HG03469 (cell line): ENCODE results near the gene F2R.
"Not testable (repeated sequence)": the region's sequence is repeated elsewhere in the genome, so short reads cannot be mapped to it uniquely, and the experiment has no call there.

Experiments
- ATAC-seq: cut with Tn5 transposase; IDR thresholded peaks from one replicate; pipeline ENCODE4 v1.9.1; 2021; ENCODE audit warnings: mild to moderate bottlenecking, moderate library complexity, moderate number of reproducible peaks; ENCODE audit not compliant: unreplicated experiment

F2R gene

DNA sequence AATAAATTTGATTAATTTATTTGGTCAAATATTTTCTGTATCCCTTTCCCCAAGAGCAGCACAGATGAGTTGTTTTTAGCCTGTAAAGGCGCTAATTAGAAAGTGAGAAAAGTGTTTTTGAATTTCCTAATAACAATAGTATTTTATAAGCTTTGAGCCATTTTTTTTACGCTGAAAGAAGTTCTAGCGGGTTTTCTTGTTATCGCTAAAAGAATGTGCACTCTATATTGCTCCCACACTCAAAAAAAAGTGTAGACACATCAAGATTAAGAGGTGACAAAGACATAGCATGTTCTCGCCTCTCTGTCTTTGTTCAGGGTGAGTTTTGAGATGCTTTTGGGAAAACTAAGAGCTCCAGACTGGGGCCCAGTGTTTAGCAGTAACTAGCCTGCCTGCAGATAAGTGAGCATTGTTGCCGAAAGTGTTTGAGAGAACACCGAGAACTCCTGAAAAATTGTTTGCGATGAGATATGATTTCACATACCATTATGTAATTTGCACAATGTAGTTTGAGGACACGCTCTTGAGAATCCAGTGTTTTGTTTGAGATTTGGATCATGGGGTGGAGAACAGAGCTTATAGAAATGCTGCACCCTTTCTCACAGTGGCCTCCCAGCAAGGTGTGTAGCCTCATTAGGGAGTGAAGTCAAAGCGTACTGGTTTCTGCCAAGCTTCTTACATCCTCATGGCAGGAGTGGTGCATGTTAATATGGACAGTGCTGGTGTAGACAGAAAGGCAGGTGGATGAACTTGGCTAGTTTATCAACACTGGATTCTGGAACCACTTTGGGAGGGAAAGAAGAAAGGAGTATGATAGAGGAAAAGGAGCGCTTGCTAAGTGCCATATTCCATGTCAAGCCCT, 1.5 kb downstream of the F2R start:
- no peak for ATAC-seq

GRCh38 chr5:76718381-76718832, 2.5 kb downstream of the F2R start:
- no peak for ATAC-seq

- no peak for ATAC-seq
Observed at GRCh38 chr5:76718880-76719279, 3.0 kb downstream of the F2R start.

DNA sequence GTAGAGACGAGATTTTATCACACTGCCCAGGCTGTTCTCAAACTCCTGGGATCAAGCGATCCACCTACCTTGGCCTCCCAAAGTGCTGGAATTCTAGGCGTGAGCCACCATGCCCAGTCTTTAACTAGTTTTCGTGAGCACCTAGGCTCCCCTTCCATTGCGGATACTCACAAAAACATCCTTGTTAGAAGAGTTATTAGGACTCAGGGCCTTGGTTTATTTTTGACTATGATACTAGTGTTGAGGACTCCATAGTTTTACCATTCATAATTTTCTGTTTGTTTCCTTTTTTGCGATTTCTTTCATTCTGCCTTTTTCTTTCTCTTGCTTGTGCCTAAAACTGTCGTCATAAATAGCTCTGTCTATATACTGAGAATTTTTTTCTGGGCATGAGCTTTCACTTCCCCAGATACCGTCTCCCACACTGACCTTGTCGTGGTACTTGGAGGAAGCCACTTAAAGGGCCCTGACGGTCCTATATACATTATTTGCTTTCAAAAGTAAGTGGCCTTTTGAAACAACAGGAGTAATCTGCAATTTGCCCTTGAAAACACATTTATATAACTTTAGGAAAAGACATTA, 5.2 kb downstream of the F2R start:
- ATAC-seq, result peak; percentile 90

DNA sequence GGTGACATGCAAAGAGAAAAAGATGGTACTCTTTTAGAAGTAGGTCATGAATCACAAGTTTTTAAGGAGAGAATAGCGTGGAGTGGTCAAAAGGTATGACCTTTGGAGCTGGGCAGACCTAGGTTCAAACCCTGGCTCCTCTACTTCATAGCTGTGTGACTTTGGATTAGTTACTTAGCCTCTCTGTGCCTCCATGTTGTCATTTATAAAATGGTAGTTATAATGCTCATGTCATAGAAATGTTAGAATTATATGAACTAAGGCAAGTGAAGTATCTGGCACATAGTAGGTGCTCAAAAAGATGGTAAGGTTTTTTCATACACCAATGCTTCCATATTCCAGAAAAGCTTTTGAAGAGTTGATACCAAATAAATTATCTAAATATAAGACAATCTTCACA, 7.3 kb downstream of the F2R start:
- ATAC-seq, result no peak

DNA sequence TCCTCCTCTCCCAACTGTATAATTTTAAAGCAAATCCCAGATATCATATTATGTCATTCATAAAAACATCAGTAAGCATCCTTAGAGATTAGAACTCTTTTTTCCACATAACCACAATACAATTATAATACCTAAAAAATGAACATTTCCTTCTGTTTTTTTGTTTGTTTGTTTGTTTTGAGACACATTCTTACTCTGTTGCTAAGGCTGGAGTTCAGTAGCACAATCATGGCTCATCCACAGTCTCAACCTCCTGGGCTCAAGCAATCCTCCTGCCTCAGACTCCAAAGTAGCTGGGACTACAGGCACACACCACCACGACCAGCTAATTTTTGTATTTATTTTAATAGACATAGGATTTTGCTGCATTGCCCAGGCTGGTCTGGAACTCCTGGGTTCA, 8.0 kb downstream of the F2R start:
- ATAC-seq, result no peak

DNA sequence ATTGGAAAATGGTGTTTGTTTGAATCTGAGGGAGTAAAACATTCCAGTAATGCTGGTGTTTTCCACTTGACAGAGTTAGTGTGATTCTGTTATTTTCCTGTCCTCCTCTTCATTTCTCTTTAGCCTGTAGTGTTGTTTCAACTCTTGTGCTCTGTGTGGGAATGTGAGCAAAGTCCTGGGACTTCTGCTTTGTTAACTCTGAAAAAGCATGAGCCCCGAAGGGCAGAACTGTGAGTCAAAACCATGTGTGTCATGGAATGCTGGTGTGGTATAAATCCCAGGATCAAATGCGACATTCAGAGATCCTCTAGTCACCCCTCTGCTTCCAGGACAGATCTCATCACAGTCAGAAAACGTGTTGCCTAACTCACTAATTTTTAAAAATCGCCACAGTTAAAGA, 8.9 kb downstream of the F2R start:
- ATAC-seq, result no peak

DNA sequence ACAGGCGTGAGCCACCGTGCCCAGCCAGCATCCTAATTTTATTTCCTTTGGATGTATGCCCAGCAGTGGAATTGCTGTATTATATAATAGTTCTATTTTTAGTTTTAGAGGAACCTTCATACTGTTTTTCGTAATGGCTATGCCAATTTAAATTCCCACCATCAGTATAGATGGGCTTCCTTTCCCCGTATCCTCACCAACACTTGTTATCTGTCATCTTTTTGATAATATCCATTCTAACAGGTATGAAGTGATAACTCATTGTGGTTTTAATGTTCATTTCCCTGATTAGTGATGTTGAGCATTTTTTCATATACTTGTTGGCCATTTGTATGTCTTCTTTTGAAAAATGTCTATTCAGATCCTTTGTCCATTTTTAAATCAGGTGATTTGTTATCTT, 13.0 kb downstream of the F2R start:
- ATAC-seq, result no peak

- ATAC-seq, result no peak
Observed at GRCh38 chr5:76729373-76730290, 13.7 kb downstream of the F2R start.

DNA sequence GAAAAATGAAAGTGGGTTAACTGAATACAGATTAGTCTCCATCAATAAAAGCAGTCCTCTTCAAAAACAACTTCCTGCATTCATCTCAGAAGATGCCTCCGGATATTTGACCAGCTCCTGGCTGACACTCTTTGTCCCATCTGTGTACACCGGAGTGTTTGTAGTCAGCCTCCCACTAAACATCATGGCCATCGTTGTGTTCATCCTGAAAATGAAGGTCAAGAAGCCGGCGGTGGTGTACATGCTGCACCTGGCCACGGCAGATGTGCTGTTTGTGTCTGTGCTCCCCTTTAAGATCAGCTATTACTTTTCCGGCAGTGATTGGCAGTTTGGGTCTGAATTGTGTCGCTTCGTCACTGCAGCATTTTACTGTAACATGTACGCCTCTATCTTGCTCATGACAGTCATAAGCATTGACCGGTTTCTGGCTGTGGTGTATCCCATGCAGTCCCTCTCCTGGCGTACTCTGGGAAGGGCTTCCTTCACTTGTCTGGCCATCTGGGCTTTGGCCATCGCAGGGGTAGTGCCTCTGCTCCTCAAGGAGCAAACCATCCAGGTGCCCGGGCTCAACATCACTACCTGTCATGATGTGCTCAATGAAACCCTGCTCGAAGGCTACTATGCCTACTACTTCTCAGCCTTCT, 16.6 kb downstream of the F2R start:
- no peak for ATAC-seq

DNA sequence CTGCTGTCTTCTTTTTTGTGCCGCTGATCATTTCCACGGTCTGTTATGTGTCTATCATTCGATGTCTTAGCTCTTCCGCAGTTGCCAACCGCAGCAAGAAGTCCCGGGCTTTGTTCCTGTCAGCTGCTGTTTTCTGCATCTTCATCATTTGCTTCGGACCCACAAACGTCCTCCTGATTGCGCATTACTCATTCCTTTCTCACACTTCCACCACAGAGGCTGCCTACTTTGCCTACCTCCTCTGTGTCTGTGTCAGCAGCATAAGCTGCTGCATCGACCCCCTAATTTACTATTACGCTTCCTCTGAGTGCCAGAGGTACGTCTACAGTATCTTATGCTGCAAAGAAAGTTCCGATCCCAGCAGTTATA, 17.1 kb downstream of the F2R start:
- ATAC-seq, result no peak

DNA sequence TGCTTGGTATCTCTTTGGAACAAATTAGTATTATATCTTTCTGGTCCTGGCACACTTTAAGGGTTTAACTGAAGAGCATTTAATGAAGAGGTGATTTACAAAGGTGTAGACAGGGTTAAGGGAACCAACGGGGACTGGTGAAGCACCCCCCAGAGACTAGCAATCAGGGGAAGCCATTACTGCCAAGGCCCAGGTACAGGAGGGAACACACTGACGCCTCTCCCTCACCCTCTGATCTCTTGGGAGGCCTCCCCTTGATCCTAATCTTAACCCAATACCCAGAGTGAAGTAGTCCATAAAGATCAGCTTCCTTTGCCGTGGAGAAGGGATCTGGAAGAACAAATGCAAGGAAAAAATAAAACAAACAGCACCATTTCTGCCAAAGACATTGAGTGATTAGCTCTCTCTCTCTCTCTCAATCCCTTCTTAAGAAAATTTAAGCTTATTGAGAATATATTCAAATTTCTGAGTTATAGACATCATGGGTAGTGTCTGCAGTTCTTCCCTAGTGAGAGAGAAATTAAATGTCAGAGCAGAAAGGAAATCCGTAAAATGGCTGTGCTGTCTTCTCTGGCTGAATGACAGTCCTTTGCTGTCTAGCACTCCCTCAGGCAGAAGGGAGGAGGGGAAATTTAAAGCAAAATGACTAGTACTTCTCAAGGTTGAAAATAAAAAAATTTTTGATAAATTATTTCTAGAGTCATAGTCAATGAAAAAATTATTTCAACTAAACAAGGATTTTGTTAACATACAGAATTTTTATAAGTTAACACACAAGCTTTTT, 20.0 kb downstream of the F2R start:
- ATAC-seq, result no peak

DNA sequence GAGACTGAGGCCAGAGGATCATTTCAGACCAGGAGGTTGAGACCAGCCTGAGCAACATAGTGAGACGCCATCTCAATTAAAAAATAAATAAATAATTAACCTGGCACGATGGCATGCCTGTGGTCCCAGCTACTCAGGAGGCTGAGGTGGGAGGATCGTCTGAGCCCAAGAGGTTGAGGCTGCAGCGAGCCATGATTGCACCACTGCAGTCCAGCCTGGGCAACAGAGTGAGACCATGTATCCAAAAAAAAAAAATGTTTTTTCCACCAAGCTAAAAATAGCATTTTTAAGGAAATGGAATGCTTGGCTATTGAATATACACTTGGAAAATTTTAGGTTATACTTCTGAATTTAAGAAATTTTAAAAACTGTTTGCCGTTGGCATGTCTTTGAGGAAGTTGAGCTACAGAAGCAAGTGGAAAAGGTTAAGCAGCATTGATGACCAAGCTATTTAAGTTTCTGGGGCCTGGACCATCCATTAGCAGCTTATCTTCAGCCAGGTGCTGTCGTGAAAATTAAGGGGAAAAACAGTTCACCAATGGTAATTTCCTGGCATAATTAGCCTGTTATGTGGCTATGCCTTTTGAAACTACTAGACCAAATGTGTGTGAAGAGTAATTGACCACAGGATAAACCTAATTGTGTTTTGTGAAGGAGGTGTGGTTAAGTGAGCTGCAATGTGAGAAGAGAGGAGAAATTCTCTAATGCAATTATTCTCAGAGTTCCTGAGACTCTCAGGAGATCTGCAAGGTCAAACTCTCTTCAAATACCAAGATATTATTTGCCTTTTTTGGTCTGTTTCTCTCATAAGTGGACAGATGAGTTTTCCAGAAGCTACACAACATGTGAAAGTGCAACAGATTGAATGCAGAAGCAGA, 21.0 kb downstream of the F2R start:
- no peak for ATAC-seq

- ATAC-seq, result no peak
Observed at GRCh38 chr5:76737846-76738245, 21.9 kb downstream of the F2R start.

DNA sequence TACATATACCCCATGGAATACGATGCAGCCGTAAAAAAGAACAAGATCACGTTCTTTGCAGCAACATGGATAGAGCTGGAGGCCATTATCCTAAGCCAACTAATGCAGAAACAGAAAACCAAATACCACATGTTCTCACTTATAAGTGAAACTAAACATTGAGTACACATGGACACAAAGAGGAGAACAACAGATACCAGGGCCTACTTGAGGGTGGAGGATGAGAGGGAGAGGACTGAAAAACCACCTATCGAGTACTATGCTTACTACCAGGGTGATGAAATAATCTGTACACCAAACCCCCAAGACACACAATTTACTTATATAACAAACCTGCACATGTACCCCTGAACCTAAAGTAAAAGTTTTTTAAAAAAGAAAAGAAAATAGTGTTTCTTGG, 25.6 kb downstream of the F2R start:
- not testable (repeated sequence) for ATAC-seq

GRCh38 chr5:76742583-76742982, 26.7 kb downstream of the F2R start:
- ATAC-seq, result no peak

- ATAC-seq, result no peak
Observed at GRCh38 chr5:76744632-76745031, 28.7 kb downstream of the F2R start.

DNA sequence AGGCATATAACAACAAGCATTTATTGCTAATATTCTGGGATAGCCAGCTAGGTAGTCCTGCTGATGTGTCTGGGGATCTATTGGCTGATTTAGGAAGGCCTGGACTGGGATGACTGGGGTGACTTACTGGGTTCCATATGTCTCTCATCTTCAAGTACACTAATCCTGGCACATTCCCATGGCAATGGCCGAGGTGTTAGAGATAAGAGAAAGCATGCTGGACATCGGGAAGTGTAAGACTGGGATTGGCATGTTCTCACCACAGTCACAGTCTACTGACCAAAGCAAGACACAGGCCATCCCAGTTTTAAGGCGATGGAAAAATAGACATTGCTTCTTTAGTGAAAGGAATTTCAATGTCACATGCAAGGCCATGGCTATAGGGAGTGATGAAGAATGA, 29.7 kb downstream of the F2R start:
- no peak for ATAC-seq

- ATAC-seq, result no peak
Observed at GRCh38 chr5:76746677-76747076, 30.8 kb downstream of the F2R start.
